Uterus (tissue), 2 donors: ENCODE measurements around the gene HIP1.

Experiments
- POLR2A ChIP-seq, 2 donors: fragments of 450-650 bp; IDR thresholded peaks; one replicate each; pipeline ENCODE4 v1.6.1; 2016; ENCODE audit warnings: antibody characterized with exemption in 2 of 2, mild to moderate bottlenecking in 1 of 2, moderate library complexity in 1 of 2
- TF ChIP-seq, protein P1 (sequence below), 4 experiments: fragments of 200-600 bp in 2 of 4; fragments of 450-650 bp in 2 of 4; sonication (generic) in 2 of 4; IDR thresholded peaks; one replicate each; pipeline ENCODE4 v1.5.1; 2016 to 2019; ENCODE audit warnings: antibody characterized with exemption in 4 of 4, mild to moderate bottlenecking in 2 of 4, moderate library complexity in 1 of 4

DNA sequence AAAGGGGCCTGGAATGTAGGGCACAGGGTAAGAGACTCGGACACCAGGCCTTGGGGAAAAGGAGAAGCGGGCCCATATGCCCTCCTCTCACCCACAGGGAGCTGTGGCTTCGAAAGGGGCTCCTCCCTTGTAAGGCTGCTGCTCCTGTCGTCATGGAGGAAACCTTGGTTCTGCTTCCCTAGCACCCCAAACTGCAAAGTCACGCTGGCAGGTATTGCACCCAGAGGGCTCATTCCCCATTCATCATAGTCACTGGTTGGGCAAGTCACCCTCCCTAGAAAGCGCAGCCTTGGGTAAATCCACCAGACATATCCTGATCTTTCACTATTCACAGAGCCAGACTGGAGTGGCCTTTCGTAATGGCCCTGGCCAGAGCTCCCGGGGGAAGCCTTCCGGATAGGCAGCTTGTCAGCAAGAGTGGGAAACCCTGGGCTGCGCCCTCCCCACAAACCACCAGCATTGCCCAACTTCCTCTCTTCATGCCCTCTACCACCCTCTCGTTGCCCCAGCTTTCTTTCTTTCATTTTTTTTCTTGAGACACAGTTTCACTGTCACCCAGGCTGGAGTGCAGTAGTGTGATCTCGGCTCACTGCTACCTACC lies 121.0 kb downstream of the HIP1 start:
- TF ChIP-seq, protein P1, sequence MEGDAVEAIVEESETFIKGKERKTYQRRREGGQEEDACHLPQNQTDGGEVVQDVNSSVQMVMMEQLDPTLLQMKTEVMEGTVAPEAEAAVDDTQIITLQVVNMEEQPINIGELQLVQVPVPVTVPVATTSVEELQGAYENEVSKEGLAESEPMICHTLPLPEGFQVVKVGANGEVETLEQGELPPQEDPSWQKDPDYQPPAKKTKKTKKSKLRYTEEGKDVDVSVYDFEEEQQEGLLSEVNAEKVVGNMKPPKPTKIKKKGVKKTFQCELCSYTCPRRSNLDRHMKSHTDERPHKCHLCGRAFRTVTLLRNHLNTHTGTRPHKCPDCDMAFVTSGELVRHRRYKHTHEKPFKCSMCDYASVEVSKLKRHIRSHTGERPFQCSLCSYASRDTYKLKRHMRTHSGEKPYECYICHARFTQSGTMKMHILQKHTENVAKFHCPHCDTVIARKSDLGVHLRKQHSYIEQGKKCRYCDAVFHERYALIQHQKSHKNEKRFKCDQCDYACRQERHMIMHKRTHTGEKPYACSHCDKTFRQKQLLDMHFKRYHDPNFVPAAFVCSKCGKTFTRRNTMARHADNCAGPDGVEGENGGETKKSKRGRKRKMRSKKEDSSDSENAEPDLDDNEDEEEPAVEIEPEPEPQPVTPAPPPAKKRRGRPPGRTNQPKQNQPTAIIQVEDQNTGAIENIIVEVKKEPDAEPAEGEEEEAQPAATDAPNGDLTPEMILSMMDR (IDR thresholded peaks at IDR 0.05), result no peak
- TF ChIP-seq POLR2A (IDR thresholded peaks at IDR 0.05), result no peak
